MCF 10A (cell line): ENCODE results near the gene REXO4. TPM values are rescaled to one million over a fixed set of nuclear protein-coding genes. Genes with fewer than 3 reads are reported as not detected.

Experiments
- BruUV-seq: library from RNA; stranded (reverse); fragments of 400-500 nt; replicated peaks from 2 replicates; lab custom pipeline; 2021; lab: Mats Ljungman, UMichigan
- CTCF ChIA-PET: fragments of 300-600 bp; sonication (Branson Sonifier 250); formaldehyde crosslinking; extraction: SDS; loops from one replicate; lab custom pipeline; 2021; ENCODE audit warnings: antibody characterized with exemption, inconsistent platforms; lab: Yijun Ruan, JAX
- POLR2A ChIA-PET: fragments of 300-600, 350-650 bp; sonication (Branson Sonifier 250); formaldehyde crosslinking; extraction: SDS; loops from one replicate; lab custom pipeline; 2020; ENCODE audit warnings: antibody characterized with exemption, inconsistent platforms; lab: Yijun Ruan, JAX
- DNase-seq: peaks from one replicate; pipeline ENCODE4 v3.0.0-alpha.2; 2018; ENCODE audit not compliant: unreplicated experiment
- H3K27ac Mint-ChIP-seq: one replicate; pipeline ENCODE4 v1.8.0; 2022; ENCODE audit warnings: mild to moderate bottlenecking, low read depth, mixed read lengths; ENCODE audit not compliant: unreplicated experiment
- H3K27me3 Mint-ChIP-seq: one replicate; pipeline ENCODE4 v1.8.0; 2022; ENCODE audit warnings: mixed read lengths; ENCODE audit not compliant: insufficient read depth, unreplicated experiment
- H3K36me3 Mint-ChIP-seq: one replicate; pipeline ENCODE4 v1.8.0; 2022; ENCODE audit warnings: mild to moderate bottlenecking, moderate library complexity, mixed read lengths; ENCODE audit not compliant: insufficient read depth, unreplicated experiment
- H3K4me1 Mint-ChIP-seq: one replicate; pipeline ENCODE4 v1.8.0; 2022; ENCODE audit warnings: mixed read lengths; ENCODE audit not compliant: insufficient read depth, unreplicated experiment
- H3K4me3 Mint-ChIP-seq: one replicate; pipeline ENCODE4 v1.8.0; 2022; ENCODE audit warnings: mild to moderate bottlenecking, moderate library complexity, mixed read lengths; ENCODE audit not compliant: unreplicated experiment
- H3K9me3 Mint-ChIP-seq: one replicate; pipeline ENCODE4 v1.8.0; 2022; ENCODE audit warnings: mixed read lengths; ENCODE audit not compliant: unreplicated experiment
- intact Hi-C: fragments of 100-400 bp; cut with micrococcal nuclease; formaldehyde crosslinking; loops from 2 replicates; pipeline ENCODE4 v1.14.1; 2022
- total RNA-seq: library from RNA; stranded (reverse); gene quantifications from 2 replicates; pipeline ENCODE4 v1.2.3, GENCODE V29; 2022
- TF ChIP-seq, protein P1 (sequence below): fragments of 200-600 bp; IDR thresholded peaks from one replicate; pipeline ENCODE4 v1.8.0; 2022; ENCODE audit warnings: antibody characterized with exemption, mild to moderate bottlenecking; ENCODE audit not compliant: unreplicated experiment

Gene REXO4
- total RNA-seq, 1 experiment from 2014 or later, result 38.1 TPM

DNA sequence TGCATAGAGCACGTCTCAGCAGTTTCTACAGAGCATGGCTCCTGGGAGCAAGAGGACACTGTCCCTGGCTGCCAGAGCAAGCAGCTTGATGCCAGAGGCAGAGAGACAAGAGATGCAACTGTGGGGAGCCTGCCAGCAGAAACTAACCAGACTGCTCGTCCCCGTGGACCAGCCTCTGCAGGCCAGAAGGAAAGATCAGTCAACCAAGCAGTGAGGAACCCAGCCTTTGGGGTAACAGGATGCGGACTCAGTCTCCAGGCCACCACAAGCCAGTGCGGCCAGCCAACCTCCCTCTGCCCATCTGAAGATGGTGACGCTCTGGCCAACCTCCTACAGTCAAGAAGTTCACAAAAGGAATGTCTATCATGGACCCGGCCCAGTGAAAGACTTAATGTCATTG lies 45.7 kb downstream of the REXO4 start:
- Mint-ChIP-seq H3K27ac (no peak overlapping the region), H3K9me3 (no peaks in the 10 kb centered on the region), H3K4me3 (no peak overlapping the region), H3K4me1 (peaks cover 40% of the 10 kb centered on the region), H3K36me3 (peaks cover 55% of the 10 kb centered on the region), H3K27me3 (no peaks in the 10 kb centered on the region)
- POLR2A ChIA-PET, result interaction anchor here (0.8 to 6.4 kb wide), 4 partner anchors 10 to 24 kb away, joined by 3 to 65 read pairs (median 16); partner anchors contain the start of genes MED22, RPL7A, SURF1 and SURF2
- no peak for DNase-seq
- TF ChIP-seq, protein P1, sequence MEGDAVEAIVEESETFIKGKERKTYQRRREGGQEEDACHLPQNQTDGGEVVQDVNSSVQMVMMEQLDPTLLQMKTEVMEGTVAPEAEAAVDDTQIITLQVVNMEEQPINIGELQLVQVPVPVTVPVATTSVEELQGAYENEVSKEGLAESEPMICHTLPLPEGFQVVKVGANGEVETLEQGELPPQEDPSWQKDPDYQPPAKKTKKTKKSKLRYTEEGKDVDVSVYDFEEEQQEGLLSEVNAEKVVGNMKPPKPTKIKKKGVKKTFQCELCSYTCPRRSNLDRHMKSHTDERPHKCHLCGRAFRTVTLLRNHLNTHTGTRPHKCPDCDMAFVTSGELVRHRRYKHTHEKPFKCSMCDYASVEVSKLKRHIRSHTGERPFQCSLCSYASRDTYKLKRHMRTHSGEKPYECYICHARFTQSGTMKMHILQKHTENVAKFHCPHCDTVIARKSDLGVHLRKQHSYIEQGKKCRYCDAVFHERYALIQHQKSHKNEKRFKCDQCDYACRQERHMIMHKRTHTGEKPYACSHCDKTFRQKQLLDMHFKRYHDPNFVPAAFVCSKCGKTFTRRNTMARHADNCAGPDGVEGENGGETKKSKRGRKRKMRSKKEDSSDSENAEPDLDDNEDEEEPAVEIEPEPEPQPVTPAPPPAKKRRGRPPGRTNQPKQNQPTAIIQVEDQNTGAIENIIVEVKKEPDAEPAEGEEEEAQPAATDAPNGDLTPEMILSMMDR, result no peak
- intact Hi-C loops, result no loop called here
- no TSS peak for BruUV-seq
- CTCF ChIA-PET, result interaction anchor here (0.6 to 1.1 kb wide), 2 partner anchors 86 to 114 kb away, joined by 3 read pairs; no protein-coding TSS in a partner anchor

DNA sequence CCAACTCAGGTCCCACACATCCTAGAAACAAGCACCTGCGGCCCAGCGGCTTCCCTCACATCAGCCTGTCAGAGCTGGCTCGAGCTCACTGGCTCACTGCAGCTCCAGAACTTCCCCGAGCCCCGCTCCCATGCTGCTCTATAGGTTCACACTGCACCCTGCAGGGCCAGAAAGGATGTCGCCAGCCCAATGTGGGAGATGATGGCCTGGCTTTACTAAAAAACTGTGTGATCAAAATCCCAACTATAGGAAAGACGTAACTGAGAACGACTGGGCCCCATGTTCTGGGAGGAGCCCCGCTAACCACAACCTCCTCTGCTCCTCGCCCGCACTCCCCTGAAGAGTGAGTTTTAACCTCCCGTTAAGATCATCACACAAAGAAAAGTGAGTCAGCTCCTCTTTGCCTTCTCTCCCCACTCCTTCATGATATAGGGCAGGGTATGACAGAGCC lies 46.5 kb downstream of the REXO4 start:
- ChIA-PET POLR2A (interaction anchor here (6.4 kb wide), 1 partner anchor 16 kb away, joined by 65 read pairs; the partner anchor contains the start of genes SURF1 and SURF2), CTCF (interaction anchor here (1.0 to 1.4 kb wide), 2 partner anchors 12 to 16 kb away, joined by 3 to 4 read pairs; partner anchors contain the start of genes SURF1 and SURF2)
- Mint-ChIP-seq H3K4me1 (peaks cover 39% of the 10 kb centered on the region), H3K4me3 (no peak overlapping the region), H3K36me3 (peaks cover 64% of the 10 kb centered on the region), H3K27ac (peak overlapping the region; percentile 49), H3K27me3 (no peaks in the 10 kb centered on the region), H3K9me3 (no peaks in the 10 kb centered on the region)
- intact Hi-C loops, result no loop called here
- TF ChIP-seq, protein P1, result no peak
- DNase-seq, result no peak
- no TSS peak for BruUV-seq

DNA sequence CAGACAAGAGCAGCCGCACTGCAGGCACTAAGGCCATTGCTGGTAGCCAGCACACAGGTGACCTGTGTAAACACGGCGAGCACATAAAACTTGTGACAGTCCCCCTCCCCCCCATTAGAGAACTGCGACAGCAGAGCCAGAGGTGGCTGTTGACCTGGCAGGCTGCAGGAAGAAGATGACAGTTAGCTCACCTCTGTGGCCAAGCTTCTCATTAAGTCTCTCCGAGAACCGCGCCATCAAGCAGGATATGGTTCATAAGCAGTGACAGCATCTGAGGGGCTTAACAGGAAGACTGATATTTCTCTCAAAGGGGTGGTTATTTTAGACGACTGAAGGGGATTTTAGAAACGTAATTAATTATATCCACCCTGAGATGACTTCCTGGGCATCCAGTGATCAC lies 47.1 kb downstream of the REXO4 start:
- ChIA-PET POLR2A (interaction anchor here (1.2 to 6.4 kb wide), 2 partner anchors 15 to 19 kb away, joined by 5 to 65 read pairs; partner anchors contain the start of genes SURF1 and SURF2), CTCF (interaction anchor here (0.5 to 1.4 kb wide), 4 partner anchors 11 to 116 kb away, joined by 3 to 4 read pairs (median 3); partner anchors contain the start of genes SURF1 and SURF2)
- intact Hi-C loops, result no loop called here
- no TSS peak for BruUV-seq
- Mint-ChIP-seq H3K27ac (no peak overlapping the region), H3K4me3 (no peak overlapping the region), H3K9me3 (no peaks in the 10 kb centered on the region), H3K27me3 (no peaks in the 10 kb centered on the region), H3K36me3 (peaks cover 70% of the 10 kb centered on the region), H3K4me1 (peaks cover 39% of the 10 kb centered on the region)
- no peak for DNase-seq
- TF ChIP-seq, protein P1, result no peak

DNA sequence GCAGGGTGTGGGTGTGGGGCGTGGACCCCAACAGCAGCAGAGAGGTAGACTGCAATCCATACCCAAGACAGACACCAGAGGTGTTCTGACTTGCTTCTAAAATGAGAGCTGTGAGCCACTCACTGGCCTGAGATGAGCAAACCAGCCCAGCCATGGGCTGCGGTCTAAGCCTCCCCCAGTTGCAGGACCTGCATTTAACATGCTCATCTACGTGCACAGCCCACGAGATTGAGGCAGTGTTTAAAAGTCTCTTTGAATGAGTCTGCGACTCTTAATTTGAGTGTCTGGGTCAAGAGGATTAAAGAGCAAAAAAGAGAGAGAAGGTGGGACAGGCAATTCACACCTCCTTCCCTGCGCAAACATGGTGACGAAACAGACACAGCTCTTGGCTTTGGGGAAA lies 47.9 kb downstream of the REXO4 start:
- intact Hi-C loops, result no loop called here
- Mint-ChIP-seq H3K27ac (no peak overlapping the region), H3K27me3 (no peaks in the 10 kb centered on the region), H3K9me3 (no peaks in the 10 kb centered on the region), H3K4me1 (peaks cover 39% of the 10 kb centered on the region), H3K4me3 (no peak overlapping the region), H3K36me3 (peaks cover 74% of the 10 kb centered on the region)
- ChIA-PET POLR2A (interaction anchor here (1.2 to 6.4 kb wide), 2 partner anchors 14 to 19 kb away, joined by 5 to 65 read pairs; partner anchors contain the start of genes SURF1 and SURF2), CTCF (interaction anchor here (1.0 kb wide), 1 partner anchor 117 kb away, joined by 3 read pairs; no protein-coding TSS in a partner anchor)
- DNase-seq, result no peak
- TF ChIP-seq, protein P1, result no peak
- no TSS peak for BruUV-seq
